HepG2 (cell line): ENCODE data around the gene HOXB6. TPM values are rescaled to one million over a fixed set of nuclear protein-coding genes. Genes with fewer than 3 reads are reported as not detected.

Experiments used
- ATAC-seq: fragments of 200-7000 bp; cut with Tn5 transposase; 3 replicates; pipeline ENCODE4 v1.9.1; 2020; ENCODE audit warnings: mild to moderate bottlenecking, moderate library complexity
- BruUV-seq: library from RNA; stranded (reverse); fragments of 400-500 nt; replicated peaks from 2 replicates; lab custom pipeline; 2021; lab: Mats Ljungman, UMichigan
- CTCF ChIA-PET: fragments of 300-600 bp; formaldehyde crosslinking; extraction: SDS; loops from one replicate; lab custom pipeline; 2021; ENCODE audit warnings: low total read pairs, inconsistent platforms, low intra/inter-chr PET ratio; lab: Yijun Ruan, JAX
- POLR2A ChIA-PET: fragments of 350-600 bp; sonication (Branson Sonifier 250); formaldehyde crosslinking; loops from one replicate; lab custom pipeline; 2020; ENCODE audit warnings: antibody characterized with exemption, inconsistent platforms; lab: Yijun Ruan, JAX
- DNase-seq: peaks from one replicate; pipeline ENCODE4 v3.0.0-alpha.2; 2015; ENCODE audit warnings: low spot score
- FAIRE-seq: peaks from 3 replicates; lab custom pipeline; 2011; peaks lifted over from hg19 to GRCh38; lab: Jason Lieb, UNC
- H2AFZ ChIP-seq: one replicate; pipeline ENCODE4 v1.6.1; 2011; ENCODE audit warnings: low read length, inconsistent platforms
- H3K27ac ChIP-seq: fragments of 300-600 bp; 3 replicates; pipeline ENCODE4 v1.8.0; 2011; ENCODE audit warnings: mixed run types, mild to moderate bottlenecking, mixed read lengths, low read length, inconsistent platforms; ENCODE audit not compliant: insufficient read depth; ENCODE audit errors: extremely low read length
- H3K27me3 ChIP-seq, 2 experiments: fragments of 200-600 bp in 1 of 2; 2 replicates in 1 of 2; 3 replicates in 1 of 2; pipeline versions ENCODE4 v1.6.0 to v1.8.0; 2011; ENCODE audit warnings: low read length in 2 of 2, mild to moderate bottlenecking in 2 of 2, moderate library complexity in 2 of 2, inconsistent platforms in 1 of 2; ENCODE audit not compliant: insufficient read depth in 2 of 2, control insufficient read depth in 1 of 2
- H3K36me3 ChIP-seq, 2 experiments: fragments of 200-600 bp in 1 of 2; replicated peaks in 1 of 2; 2 replicates in 1 of 2; 3 replicates in 1 of 2; pipeline versions ENCODE4 v1.5.1 to v1.8.0; 2011; ENCODE audit warnings: low read length in 2 of 2, inconsistent platforms in 1 of 2; ENCODE audit not compliant: insufficient read depth in 2 of 2, control insufficient read depth in 1 of 2
- H3K4me1 ChIP-seq: 2 replicates; pipeline ENCODE4 v1.5.1; 2012; ENCODE audit warnings: low read length, inconsistent platforms; ENCODE audit not compliant: insufficient read depth
- H3K4me2 ChIP-seq: 2 replicates; pipeline ENCODE4 v1.6.0; 2011; ENCODE audit warnings: low read depth, low read length, inconsistent platforms
- H3K4me3 ChIP-seq, 3 experiments: fragments of 200-600 bp in 1 of 3; sonication (generic), shearing (Covaris generic) in 1 of 3; replicated peaks in 1 of 3; 2 replicates each; pipeline ENCODE4 v1.5.1; 2011 to 2016; ENCODE audit warnings: low read length in 3 of 3, inconsistent platforms in 2 of 3, low read depth in 2 of 3, mild to moderate bottlenecking in 2 of 3, control low read depth in 1 of 3, mixed read lengths in 1 of 3; ENCODE audit not compliant: insufficient read depth in 1 of 3
- H3K79me2 ChIP-seq: one replicate; pipeline ENCODE4 v1.6.1; 2011; ENCODE audit warnings: low read length, inconsistent platforms; ENCODE audit not compliant: insufficient read depth
- H3K9ac ChIP-seq: 2 replicates; pipeline ENCODE4 v1.6.0; 2011; ENCODE audit warnings: mild to moderate bottlenecking, low read depth, low read length, inconsistent platforms; ENCODE audit not compliant: insufficient read depth
- H3K9me3 ChIP-seq: 2 replicates; pipeline ENCODE4 v1.5.1; 2012; ENCODE audit warnings: mild to moderate bottlenecking, low read length
- H4K20me1 ChIP-seq: 2 replicates; pipeline ENCODE4 v1.6.0; 2011; ENCODE audit warnings: inconsistent platforms, mild to moderate bottlenecking, low read length, moderate library complexity; ENCODE audit not compliant: insufficient read depth
- CREB1 ChIP-seq, 2 experiments: fragments of 450-650 bp in 1 of 2; IDR thresholded peaks; 2 replicates each; pipeline ENCODE4 v1.6.1; 2016 to 2017; ENCODE audit warnings: control low read depth in 1 of 2, mild to moderate bottlenecking in 1 of 2, missing compliant biosample characterization in 1 of 2, missing genetic modification characterization in 1 of 2
- E2F1 ChIP-seq: sonication (generic); formaldehyde crosslinking; IDR thresholded peaks from 2 replicates; pipeline ENCODE4 v1.5.0; 2020; ENCODE audit warnings: missing genetic modification reagents
- FUBP1 ChIP-seq: sonication (generic); formaldehyde crosslinking; IDR thresholded peaks from 2 replicates; pipeline ENCODE4 v1.5.1; 2020; ENCODE audit warnings: missing genetic modification reagents, mild to moderate bottlenecking, borderline replicate concordance
- KDM5A ChIP-seq: fragments of 200-600 bp; sonication (generic); IDR thresholded peaks from 2 replicates; pipeline ENCODE4 v1.7.0; 2018; ENCODE audit warnings: antibody characterized with exemption, mild to moderate bottlenecking, low read length, borderline replicate concordance
- RERE ChIP-seq: IDR thresholded peaks from 2 replicates; pipeline ENCODE4 v1.6.1; 2016; ENCODE audit warnings: low read depth, missing genetic modification reagents, missing compliant biosample characterization
- RNF219 ChIP-seq: sonication (generic); formaldehyde crosslinking; IDR thresholded peaks from 2 replicates; pipeline ENCODE4 v1.5.0; 2020; ENCODE audit warnings: mild to moderate bottlenecking, missing genetic modification reagents
- SIN3B ChIP-seq: fragments of 150-350 bp; IDR thresholded peaks from 2 replicates; pipeline ENCODE4 v1.6.1; 2014; ENCODE audit warnings: low read length
- TGIF2 ChIP-seq: IDR thresholded peaks from 2 replicates; pipeline ENCODE4 v1.6.1; 2016; ENCODE audit warnings: control low read depth, missing compliant biosample characterization
- ZNF101 ChIP-seq: sonication (generic); formaldehyde crosslinking; IDR thresholded peaks from 2 replicates; pipeline ENCODE4 v1.4.0; 2020; ENCODE audit warnings: mild to moderate bottlenecking, low read depth, missing genetic modification reagents, borderline replicate concordance
- ZNF17 ChIP-seq: sonication (generic); formaldehyde crosslinking; IDR thresholded peaks from 2 replicates; pipeline ENCODE4 v1.5.0; 2020; ENCODE audit warnings: mild to moderate bottlenecking, missing genetic modification reagents
- ZNF30 ChIP-seq: sonication (generic); formaldehyde crosslinking; IDR thresholded peaks from 2 replicates; pipeline ENCODE4 v1.5.0; 2020; ENCODE audit warnings: mild to moderate bottlenecking, missing genetic modification reagents
- ZNF44 ChIP-seq: sonication (generic); formaldehyde crosslinking; IDR thresholded peaks from 2 replicates; pipeline ENCODE4 v1.5.1; 2020; ENCODE audit warnings: mild to moderate bottlenecking, missing genetic modification reagents
- WGBS: methylation state at CpG from one replicate; pipeline ENCODE4 v1.1.6; 2017; ENCODE audit warnings: low lambda C conversion rate; 5-methylcytosine and 5-hydroxymethylcytosine counted together
- in situ Hi-C: cut with HindIII; loops from 2 replicates; pipeline ENCODE4 v1.10.0; 2017; ENCODE audit warnings: low pct_unique_long_range_greater_than_20kb; ENCODE audit not compliant: extremely low pct_ligation_motif_present
- intact Hi-C: fragments of 100-400 bp; cut with micrococcal nuclease; formaldehyde crosslinking; loops from one replicate; pipeline ENCODE4 v1.10.0; 2022; ENCODE audit not compliant: unreplicated experiment
- polyA plus RNA-seq, 8 experiments: library from polyadenylated mRNA; depleted of rRNA in 3 of 8; stranded (reverse) in 7 of 8; unstranded in 1 of 8; fragments of >200 nt; fragmentation: Illumina TruSeq in 4 of 8; extraction: Trizol in 4 of 8; gene quantifications; 2 replicates each; pipeline versions ENCODE4 v1.2.1 to v1.2.3, GENCODE V29; 2011 to 2016; ENCODE audit warnings: low read depth in 4 of 8, missing spikeins in 1 of 8, mixed read lengths in 1 of 8; ENCODE audit not compliant: insufficient read depth in 1 of 8
- total RNA-seq, 5 experiments: library from RNA; depleted of rRNA; stranded (reverse); fragments of >200 nt; fragmentation: Illumina TruSeq; extraction: Trizol; gene quantifications; 2 replicates each; pipeline ENCODE4 v1.2.3, GENCODE V29; 2016; ENCODE audit warnings: low read depth in 1 of 5

Gene HOXB6
- total and polyA plus RNA-seq, 2 of the 13 experiments (the other 11 are each of a cell fraction or from before 2014, with no cell fraction given) = not detected

- FAIRE-seq = no peak
- in situ Hi-C loops = no loop called here
- WGBS = 26% methylated on average over 43 of the region's 43 CpGs
- H3K27me3 ChIP-seq = peaks cover 35 to 89% of the 10 kb centered on the region in 2 experiments
- DNase-seq = no peak
- H3K36me3 ChIP-seq = no peaks in the 10 kb centered on the region
- H3K27ac ChIP-seq = no peak overlapping the region
- no peaks in the 10 kb centered on the region; the same call in 1 of the 2 replicates for H4K20me1 ChIP-seq
- no peak overlapping the region for H3K4me3 ChIP-seq
- H3K79me2 ChIP-seq = no peaks in the 10 kb centered on the region
- H2AFZ ChIP-seq = no peak overlapping the region
- no TSS peak for BruUV-seq
- no peak overlapping the region for H3K9ac ChIP-seq
- POLR2A ChIA-PET = no interaction called here
- intact Hi-C loops = no loop called here
- H3K4me2 ChIP-seq = no peak overlapping the region
- H3K9me3 ChIP-seq = no peaks in the 10 kb centered on the region
- ATAC-seq = no peak
- H3K4me1 ChIP-seq = no peaks in the 10 kb centered on the region
- CTCF ChIA-PET = no interaction called here
- TF ChIP-seq TGIF2 (CRISPR knock-in tag) = no peak
- TF ChIP-seq RNF219 (CRISPR knock-in tag) = no peak
- TF ChIP-seq RERE = no peak
- TF ChIP-seq CREB1 (IDR thresholded peaks at IDR 0.05) = no peak
- TF ChIP-seq CREB1 (CRISPR knock-in tag; IDR thresholded peaks at IDR 0.05) = no peak
- TF ChIP-seq SIN3B = no peak
- no peak for TF ChIP-seq FUBP1
- no peak for TF ChIP-seq ZNF17
- no peak for TF ChIP-seq ZNF30 (CRISPR knock-in tag)
- no peak for TF ChIP-seq ZNF101
- no peak for TF ChIP-seq ZNF44 (CRISPR knock-in tag)
- no peak for TF ChIP-seq KDM5A
- no peak for TF ChIP-seq E2F1 (CRISPR knock-in tag)
Measured at GRCh38 chr17:48576479-48577309, 28.1 kb downstream of the HOXB6 start.
